Adrenal gland (tissue), 5 donors: ENCODE results near the gene HS6ST2.

Experiments used
- CTCF ChIP-seq, 6 experiments: fragments of 450-650 bp in 4 of 6; fragments of 200-600 bp in 2 of 6; sonication (generic) in 1 of 6; IDR thresholded peaks; 1 replicate in 5 of 6; 2 replicates in 1 of 6; pipeline versions ENCODE4 v1.5.1 to v1.8.0; 2016 to 2021; ENCODE audit warnings: antibody characterized with exemption in 6 of 6, mild to moderate bottlenecking in 2 of 6, moderate library complexity in 1 of 6
- POLR2A ChIP-seq, 2 donors: fragments of 450-650 bp; IDR thresholded peaks; one replicate each; pipeline ENCODE4 v1.6.1; 2017; ENCODE audit warnings: antibody characterized with exemption in 2 of 2, mild to moderate bottlenecking in 2 of 2, moderate library complexity in 1 of 2
- donor health status: DM: no; HTN: no; CAD: no.

DNA sequence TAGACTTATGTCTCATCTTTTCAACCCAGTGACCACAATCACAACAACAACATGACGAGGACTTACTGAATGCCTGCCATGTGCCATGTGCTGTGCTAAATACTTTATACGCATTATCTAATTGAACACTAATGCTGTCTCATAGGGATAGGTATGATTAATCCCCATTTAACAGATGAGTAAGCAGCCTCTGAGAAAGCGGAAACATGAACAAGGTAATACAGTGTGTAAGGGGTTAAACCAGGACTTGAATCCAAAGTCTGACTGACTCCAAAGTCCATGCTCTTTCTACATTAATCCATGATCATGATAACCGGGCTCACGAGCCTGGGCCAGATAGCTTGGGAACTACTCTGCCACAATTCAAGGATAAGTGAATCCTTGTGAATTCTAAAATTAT is 364.3 kb downstream of the HS6ST2 start:
- TF ChIP-seq CTCF (IDR thresholded peaks at IDR 0.05) (no peak), POLR2A (IDR thresholded peaks at IDR 0.05) (no peak)
